Activated CD8-positive, alpha-beta memory T cell treated with anti-CD3 and anti-CD28 coated beads, Interleukin-2, amount 50 U/mL, for 1 hour (primary cell): Measurements from ENCODE around the gene SUPT5H.
A peak's percentile ranks its signal among the peaks of the same experiment; 100 is the strongest.
"Not testable (repeated sequence)": the region's sequence is repeated elsewhere in the genome, so short reads cannot be mapped to it uniquely, and the experiment has no call there.

Experiments used
- DNase-seq: peaks from one replicate; pipeline ENCODE4 v3.0.0-alpha.2; 2020; ENCODE audit errors: extremely low read depth

The SUPT5H gene

DNA sequence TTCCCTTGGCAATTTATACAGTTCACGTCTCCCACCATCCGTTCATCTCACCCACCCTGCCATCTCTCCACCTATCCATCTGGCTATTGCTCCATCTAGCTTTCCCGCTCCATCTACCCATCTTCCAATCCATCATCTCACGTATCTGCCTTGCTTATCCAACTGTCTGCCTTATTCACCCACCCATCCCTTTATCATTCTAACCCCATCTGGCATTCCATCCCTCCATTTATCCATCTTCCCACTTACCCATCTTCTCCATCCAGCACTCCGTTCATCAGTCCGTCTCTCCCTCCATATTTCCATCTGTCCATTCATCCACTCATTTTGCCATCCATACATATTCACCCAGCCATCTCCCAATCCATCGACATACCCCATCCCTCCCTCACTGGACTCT, 19.6 kb upstream of the SUPT5H start:
- no peak for DNase-seq

DNA sequence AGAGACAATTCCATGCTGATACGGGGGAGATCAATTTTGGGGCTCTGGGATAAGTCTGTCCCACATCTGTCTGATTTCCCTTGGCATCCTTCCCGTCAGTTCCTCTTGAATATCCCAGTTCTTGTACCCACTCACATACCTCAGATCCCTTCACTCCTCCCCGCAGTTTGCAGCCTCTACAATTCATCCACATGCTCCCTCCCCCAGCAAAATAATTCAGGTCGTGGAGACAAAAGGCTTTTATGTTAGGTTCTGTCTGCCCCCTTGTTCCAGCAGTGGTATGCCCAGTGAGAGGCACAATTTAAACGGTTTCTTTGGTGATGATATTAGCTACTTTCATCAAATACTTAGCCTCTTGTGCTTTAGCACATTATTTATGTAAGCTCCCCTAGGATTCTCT, 19.2 kb upstream of the SUPT5H start:
- no peak for DNase-seq

DNA sequence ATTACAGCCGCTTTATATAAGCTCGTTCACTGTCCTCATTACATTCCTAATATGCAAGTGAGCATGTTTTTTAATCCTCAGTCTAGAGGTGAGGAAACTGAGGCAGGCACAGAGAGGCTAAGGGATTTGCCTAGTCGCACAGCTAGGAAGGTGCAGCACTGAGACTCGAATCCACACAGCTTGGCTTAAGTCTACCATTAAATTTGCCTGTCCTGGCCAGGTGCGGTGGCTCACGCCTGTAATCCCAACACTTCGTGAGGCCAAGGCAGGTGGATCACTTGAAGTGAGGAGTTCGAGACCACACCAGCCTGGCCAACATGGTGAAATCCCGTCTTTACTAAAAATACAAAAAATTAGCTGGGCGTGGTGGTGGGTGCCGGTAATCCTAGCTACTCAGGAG, 17.7 kb upstream of the SUPT5H start:
- DNase-seq = no peak

DNA sequence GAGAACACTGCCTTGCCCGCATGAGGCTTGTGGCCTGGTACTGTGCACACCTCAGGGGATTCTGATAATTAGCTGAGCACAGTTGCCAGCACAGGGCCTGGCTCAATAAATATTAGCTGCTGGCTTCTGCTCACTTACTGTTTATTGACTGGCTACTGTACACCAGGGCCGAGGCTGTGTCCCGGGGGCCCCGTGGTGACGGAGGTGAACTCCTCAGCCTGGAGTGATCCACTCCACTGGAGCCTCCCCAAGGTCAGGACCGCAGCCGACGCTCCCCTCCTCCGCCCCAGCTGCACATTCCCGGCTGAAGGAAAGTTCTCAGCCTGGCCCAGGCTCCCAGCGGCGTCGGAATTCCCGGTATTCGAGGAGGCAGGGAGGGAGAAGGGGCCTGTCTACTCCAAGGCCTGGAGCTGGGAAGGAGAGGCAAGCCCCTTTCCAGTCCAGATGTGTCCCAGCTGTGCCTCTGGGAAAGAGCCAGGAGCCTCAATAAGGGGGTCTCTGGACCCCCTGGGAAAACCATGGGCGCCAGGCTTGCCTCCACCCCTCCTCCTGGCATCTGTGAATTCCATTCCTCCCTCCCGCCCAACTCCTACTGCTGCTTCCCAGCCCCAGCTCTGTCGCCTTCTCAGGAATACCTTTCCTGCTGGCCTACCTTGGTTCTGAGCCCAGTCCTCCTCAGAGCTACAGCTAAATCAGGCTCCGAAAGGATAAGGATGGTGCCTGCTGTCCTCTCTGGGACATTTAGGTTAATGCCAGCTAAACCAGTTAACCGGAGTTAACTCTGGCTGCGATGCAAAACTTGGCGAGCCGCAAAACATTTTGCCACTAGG, 16.9 kb upstream of the SUPT5H start:
- DNase-seq = no peak

DNA sequence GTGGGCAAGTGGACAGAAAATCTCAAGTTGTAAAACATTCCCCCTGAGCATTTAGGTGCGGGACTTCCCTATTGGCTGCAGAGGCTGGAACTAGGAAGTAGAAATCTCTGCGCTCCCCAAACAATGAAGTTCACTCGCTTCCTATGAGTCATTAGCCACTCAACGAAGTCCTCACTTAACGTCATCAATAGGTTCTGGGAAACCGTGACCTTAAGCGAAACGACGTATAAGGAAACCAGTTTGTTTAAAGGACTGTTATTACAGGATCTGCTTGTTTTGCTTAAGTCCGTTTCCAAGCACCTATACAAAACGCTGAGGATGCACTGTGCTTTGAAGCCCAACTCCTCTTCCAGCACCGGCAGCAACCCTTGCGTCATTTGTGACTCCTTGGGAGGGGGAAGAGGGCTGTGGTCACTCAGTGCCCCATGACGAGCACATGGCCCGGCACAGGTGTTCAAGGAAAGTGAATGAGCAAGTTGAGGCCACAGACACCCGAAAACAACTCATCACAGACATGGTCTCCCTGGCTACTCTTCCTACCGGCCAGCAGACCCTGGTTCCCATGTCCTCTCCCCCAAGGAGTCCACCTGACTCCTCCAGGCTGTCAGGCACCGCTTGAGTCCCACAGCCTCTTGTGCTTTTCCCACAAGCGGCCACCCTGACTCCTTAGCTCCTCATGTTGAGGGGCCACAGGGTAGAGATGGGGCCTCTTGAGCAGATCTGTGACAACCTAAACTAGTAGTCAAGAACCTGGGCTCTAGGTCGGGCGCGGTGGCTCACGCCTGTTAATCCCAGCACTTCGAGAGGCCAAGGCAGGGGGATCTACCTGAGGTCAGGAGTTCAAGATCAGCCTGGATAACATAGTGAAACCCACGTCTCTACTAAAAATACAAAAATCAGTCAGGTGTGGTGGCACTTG, 14.4 kb upstream of the SUPT5H start:
- peak; percentile 57 for DNase-seq

DNA sequence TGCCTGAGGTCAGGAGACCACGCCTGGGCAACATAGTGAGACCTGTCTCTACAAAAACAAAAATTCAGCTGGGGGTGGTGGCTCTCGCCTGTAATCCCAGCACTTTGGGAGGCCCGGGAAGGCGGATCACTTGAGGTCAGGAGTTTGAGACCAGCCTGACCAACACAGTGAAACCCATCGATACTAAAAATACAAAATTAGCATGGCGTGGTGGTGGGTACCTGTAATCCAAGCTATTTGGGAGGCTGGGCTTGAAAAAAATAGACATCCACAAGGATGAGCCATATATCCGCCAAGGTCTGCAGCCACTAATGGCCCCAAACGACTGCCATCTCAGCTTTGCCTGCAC, 12.7 kb upstream of the SUPT5H start:
- DNase-seq = no peak

DNA sequence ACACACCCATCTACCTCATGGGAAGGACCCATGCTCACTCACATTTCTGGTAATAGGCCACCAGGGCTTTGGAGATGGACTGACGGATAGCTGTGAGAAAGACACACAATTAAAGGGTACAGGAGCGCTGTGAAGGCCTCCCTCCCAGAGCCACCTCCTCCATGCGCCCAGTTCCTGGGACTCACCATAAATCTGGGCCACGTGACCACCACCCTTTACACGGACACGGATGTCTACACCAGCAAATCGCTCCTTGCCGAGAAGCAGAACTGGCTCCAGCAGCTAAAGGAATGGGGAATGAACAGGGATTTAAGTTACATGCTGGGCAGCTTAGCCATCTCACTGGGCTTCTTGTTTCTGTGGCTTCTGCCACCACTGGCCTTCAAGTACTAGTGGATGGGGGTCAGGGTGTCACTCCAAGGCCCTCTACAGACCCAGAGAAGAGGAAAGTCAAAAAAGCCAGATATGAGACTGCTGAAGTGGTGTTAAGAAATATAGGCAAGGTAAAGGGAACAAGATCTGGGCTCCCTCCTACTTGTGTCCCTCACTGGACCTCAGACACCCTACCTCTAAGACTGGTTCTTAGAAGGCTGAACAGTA, 11.8 kb upstream of the SUPT5H start:
- DNase-seq = no peak

DNA sequence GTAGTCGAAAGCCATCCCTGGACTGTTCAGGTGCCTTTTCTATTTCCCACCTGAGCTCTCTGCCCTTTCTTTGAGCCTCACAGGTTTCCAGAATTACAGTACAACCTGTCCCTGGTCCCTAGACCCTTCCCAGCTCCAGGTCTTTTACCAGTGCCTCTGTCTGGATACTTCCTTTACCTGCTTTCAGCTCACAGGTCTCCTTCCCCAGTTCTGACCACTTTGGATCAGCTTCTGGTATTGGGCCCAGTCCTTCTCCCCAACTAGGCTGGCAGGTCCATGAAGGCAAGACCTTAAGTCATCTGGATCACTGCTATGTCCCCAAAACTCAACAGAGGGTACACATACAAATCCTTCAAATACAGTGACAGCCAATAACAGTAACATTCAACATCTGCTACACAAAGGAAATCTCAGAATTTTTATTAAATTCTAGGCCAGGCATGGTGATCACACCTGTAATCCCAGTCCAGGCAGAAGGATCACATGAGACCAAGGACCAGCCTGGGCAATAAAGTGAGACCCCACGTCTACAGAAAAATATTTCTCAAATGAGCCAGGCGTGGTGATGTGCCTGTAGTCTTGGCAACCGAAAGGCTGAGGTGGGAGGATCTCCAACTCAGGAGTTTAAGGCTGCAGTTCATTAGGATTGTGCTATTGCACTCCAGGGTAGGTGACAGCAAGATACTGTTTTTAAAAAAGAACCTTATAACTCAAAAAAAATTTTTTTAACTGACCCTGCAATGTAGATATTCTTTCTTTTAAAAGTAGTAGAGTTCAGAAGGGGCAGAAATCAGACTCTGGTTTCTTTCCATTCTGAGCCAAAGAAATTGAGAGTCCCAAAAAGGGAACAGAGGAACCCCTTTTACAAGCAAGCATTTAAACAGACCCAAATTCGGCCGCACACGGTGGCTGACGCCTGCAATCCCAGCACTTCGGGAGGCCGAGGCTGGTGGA, 11.0 kb upstream of the SUPT5H start:
- DNase-seq = no peak

DNA sequence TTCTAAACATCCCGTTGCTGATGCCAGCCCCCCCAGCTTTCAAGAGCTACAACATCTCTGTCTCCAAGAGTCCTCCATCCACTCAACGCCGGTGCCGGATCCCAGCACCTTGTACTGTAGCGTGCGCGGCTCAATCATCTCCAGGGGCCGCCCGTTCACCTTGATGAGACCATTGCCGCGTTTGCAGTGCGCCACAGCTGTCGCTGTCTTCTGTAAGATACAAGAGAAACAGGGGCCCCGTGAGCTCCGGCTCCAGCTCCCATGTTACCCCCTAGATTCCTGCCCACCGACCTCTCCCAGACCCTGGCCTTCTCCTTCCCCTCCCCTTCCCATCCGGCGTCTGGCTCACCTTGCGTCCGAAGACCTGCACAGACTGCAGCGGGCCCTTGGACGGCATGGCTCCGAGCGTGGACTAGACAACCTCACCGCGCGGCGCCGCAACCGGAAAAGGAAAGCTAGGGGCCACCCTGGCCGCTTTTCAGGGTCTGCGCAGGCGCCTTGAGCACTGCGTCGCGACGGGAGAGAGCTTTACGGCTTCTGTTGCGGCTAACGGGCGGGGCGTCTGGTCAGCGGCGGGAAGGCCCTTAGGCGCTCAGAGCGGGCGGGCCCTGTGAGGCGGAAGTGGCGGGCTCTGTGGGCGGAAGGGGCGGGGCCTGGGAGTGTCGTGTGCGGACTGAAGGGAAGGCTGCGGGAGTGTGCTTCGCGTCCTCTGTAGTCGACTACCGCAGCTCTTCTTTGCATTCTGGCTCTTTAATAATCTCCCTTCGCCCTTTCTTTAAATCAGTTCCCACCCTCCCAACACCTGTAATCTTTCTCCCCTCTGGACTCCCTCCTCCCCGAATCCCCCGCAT, 9.7 kb upstream of the SUPT5H start, which contains the start of gene RPS16:
Gene RPS16 (minus strand): TSS at position 451 of the 851 bp plus-strand sequence. CDS start 54 bp downstream, at position 397.
- peak; percentile 98 for DNase-seq

DNA sequence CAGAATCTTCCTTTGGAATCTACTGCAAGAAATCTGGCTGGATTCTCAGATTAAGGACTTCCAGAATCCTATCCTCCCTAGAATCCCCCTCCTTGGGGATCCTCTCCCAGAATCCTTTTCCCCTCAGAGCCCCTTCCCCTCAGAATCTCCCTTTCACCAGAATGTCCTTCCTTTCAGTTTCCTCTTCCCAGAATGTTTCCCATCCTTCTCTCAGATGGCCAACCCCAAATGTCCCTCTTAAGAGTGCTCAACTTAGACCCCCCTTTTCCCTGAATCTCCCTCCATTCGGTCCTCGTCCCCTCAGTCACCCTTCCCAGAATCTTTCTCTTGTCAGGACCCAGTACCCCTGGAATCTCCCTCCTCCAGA, 9.0 kb upstream of the SUPT5H start:
- DNase-seq = no peak

DNA sequence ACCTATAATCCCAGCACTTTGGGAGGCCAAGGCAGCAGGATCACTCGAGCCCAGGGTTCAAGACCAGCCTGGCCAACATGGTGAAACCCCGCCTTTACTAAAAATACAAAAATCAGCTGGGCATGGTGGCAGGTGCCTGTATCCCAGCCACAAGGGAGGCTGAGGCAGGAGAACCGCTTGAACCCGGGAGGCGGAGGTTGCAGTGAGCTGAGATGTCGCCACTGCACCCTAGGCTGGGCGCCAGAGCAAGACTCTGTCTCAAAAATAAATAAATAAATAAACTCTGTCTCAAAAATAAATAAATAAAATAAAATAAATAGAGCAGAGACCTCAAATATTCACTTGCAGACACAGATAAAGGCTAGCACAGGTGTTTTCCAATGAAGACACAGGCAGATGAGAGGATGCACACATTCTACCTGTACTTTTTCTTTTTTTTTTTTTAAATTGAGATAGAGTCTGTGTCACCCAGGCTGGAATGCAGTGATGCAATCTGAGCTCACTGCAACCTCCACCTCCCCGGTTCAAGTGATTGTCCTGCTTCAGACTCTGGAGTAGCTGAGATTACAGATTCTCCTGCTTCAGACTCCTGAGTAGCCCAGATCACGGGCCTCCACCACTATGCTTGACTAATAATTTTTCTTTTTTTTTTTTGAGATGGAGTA, 7.0 kb upstream of the SUPT5H start:
- no peak for DNase-seq

DNA sequence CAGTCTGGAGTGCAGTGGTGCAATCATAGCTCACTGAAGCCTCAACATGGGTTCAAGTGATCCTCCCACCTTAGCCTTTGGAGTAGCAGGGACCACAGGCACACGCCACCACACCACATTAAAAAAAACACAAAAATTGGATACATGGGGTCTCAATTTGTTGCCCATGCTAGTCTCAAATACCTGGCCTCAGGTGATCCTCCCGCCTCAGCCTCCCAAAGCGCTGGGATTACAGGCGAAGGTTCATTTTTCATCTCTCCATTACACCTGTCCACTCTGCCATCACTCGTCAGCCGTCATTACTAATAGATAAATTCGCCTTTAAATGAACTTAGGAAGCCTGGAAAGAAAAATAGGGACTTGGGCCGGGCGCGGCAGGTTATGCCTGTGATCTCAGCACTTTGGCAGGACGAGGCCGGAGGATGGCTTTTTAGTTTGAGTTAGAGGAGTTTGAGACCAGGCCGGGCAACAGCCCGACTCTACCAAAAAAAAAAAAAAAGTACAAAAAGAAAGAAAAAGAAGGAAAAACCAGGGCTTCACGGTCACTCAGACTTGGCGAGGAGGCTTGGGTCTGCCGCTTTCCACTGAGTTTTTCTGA, 685 bp upstream of the SUPT5H start:
- DNase-seq = no peak

DNA sequence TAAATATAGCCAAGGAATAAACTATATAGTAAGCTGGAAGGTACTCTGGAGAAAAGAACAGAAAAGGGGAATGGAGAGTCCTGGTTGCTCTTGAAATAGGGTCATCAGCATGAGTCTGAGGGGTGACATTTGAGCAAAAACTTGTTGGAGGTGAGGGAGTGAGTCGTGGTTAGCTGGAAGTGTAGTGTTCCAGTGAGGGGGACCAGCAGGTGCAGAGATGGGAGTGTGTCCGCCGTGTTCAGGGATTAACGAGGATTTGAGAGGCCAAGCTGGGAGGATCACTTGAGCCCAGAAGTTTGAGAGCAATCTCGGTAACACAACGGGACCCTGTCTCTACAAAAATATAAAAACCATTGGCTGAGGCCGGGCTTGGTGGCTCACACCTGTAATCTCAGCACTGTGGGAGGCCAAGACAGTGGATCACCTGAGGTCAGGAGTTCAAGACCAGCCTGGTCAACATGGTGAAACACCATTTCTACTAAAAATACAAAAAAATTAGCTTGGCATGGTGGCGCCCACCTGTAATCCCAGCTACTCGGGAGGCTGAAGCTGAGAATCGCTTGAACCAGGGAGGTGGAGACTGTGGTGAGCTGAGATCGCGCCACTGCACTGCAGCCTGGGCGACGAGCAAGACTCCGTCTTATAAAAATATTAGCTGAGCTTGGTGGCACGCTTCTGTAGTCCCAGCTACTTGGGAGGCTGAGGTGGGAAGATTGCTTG, 1.1 kb downstream of the SUPT5H start:
- DNase-seq = no peak

DNA sequence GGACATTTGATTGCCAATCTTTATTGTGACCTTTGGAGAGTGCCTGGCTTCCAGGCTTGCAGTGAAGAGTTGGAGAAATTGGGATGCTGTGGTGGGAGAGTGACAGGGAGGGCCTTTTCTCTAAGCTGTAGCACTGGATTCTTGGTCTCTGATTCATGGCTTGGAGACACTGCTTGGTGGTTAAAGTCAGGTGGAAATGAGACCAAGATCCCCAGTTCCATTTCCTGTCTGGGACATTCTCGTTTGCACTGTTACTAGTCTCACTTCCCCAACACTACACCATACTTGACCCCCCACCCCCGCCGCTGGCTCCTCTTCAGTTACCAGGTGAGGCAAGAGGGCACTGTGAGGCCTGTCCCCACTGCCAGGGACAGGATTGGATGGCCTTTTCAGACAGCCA, 2.9 kb downstream of the SUPT5H start:
- DNase-seq = no peak

DNA sequence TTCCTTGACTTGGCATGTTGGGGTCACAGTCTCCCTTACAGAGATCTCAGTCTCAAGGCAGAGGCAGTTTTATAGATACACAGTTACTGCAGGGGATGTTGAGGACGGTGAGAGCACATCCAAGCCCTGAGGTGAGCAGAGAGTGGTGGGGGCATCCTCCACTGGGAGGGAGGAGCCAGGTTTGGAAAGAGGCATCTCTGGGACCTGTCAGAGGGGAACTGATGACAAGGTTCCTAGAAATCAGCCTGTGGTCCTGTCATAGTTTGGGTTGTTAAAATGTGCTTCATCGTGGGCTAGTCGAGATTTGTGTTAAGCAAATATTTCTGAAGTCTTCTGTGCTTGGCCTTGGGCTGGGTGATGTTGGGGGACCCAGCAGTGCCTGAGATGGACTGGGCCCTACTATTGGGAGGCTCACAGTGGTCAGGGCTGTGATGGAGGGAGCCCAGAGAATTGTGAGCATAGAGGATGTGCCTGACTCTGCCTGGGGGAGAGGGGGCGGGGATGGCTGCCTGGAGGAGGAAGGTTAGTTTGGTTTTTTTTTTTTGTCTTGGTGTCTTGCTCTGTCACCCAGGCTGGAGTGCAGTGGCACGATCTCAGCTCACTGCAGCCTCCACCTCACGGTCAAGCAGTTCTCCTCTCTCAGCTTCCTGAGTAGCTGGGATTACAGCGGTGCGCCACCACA, 3.9 kb downstream of the SUPT5H start:
- no peak for DNase-seq

DNA sequence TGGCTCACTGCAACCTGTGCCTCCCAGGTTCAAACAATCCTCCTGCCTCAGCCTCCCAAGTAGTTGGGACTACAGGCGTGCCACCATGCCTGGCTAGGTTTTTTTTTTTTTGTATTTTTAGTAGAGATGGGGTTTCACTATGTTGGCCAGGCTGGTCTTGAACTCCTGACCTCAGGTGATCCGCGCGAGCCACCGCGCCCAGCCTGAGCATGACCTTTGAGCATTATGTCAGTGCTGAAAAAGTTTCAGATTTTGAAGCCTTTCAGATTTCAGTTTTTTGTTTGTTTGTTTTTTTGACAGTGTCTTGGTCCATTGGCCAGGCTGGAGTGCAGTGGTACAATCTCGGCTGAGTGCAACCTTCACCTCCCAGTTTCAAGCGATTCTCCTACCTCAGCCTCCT, 5.9 kb downstream of the SUPT5H start:
- DNase-seq = not testable (repeated sequence)

DNA sequence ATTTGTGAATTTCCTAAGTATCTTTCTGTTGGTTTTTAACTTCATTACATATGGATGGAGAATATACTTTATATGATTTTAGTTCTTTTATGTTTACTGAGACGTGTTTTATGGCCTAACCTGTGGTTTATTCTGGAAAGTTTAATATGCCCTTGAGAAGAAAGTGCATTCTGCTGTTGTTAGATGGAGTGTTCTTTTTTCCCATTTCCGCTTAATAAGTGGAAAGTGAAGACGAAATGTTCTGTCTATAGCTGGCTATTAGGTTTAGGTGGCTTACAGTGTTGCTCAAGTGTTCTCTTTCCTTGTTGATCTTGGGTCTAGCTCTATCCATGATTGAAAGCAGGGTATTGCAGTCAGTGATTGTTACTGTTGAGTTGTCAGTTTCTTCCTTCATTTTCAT, 18.0 kb downstream of the SUPT5H start:
- no peak for DNase-seq
